ENCODE results near the gene KCNMA1. TPM values are rescaled to one million over a fixed set of nuclear protein-coding genes. Genes with fewer than 3 reads are reported as not detected.

KCNMA1 gene
- total RNA-seq, 1 experiment from 2014 or later: 0.49 TPM

DNA sequence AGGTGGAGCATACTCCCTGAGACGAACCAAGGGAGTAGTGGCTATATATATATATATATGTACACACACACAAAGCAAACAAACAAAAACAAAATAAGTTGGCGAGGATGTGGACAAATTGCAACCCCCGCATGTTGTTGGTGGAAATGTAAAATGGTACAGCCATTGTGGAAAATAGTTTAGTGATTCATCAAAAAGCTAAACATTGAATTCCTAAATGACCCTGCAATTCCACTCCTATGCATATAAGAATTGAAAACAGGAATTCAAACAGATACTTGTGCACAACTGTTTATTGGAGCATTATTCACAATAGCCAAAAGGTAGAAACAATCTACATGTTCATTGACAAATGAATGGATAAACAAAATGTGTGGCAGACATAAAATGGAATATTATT is 407.9 kb downstream of the KCNMA1 start:
- Histone ChIP-seq H3K36me3 (ENCODE audit: control insufficient read depth in 1 of 2, insufficient read depth in 2 of 2, low read length in 2 of 2) (no peaks in the 10 kb centered on the region), H3K9me3 (ENCODE audit: control insufficient read depth in 1 of 2, insufficient read depth in 1 of 2, low read depth in 1 of 2, low read length in 2 of 2) (no peaks in the 10 kb centered on the region), H4K20me1 (ENCODE audit: insufficient read depth) (no peaks in the 10 kb centered on the region), H3K4me2 (ENCODE audit: low read length) (no peak overlapping the region), H3K4me1 (ENCODE audit: control insufficient read depth in 1 of 2, insufficient read depth in 2 of 2, low read length in 2 of 2) (no peaks in the 10 kb centered on the region), H3K9me2 (ENCODE audit: insufficient read depth) (no peaks in the 10 kb centered on the region), H3K4me3 (replicated peaks in 1 of 2; ENCODE audit: low read depth in 1 of 2, low read length in 2 of 2) (no peak overlapping the region), H3K9ac (ENCODE audit: low read length) (no peak overlapping the region), H3K79me2 (ENCODE audit: insufficient read depth, low read length) (no peaks in the 10 kb centered on the region), H3K27me3 (ENCODE audit: insufficient read depth, low read length) (peaks cover 33% of the 10 kb centered on the region), H2AFZ (ENCODE audit: low read depth, low read length, poor library complexity, severe bottlenecking) (no peak overlapping the region), H3K27ac (ENCODE audit: low read depth, low read length) (no peak overlapping the region)
- ChIA-PET CTCF (no interaction called here), POLR2A (no interaction called here), RAD21 (ENCODE audit: low non-redundant PET in 1 of 2, low total read pairs in 2 of 2, uncharacterized antibody in 2 of 2, unreplicated experiment in 2 of 2) (no interaction called here)
- intact Hi-C loops (cut with micrococcal nuclease): no loop called here
- BruUV-seq (replicated peaks): no TSS peak
- DNase-seq (ENCODE audit: low read depth, low spot score) (no peak), ATAC-seq (no peak)
- TF ChIP-seq SIN3A (IDR thresholded peaks at IDR 0.05; ENCODE audit: low read depth) (no peak), REST (IDR thresholded peaks at IDR 0.05; ENCODE audit: low read depth) (no peak), ZNF274 (IDR thresholded peaks at IDR 0.05; ENCODE audit: low read depth, low read length) (no peak), POLR2AphosphoS5 (IDR thresholded peaks at IDR 0.05; ENCODE audit: low read depth, low read length) (no peak), EZH2phosphoT487 (IDR thresholded peaks at IDR 0.05; ENCODE audit: borderline replicate concordance) (no peak), ZBTB33 (IDR thresholded peaks at IDR 0.05; ENCODE audit: extremely low read depth, insufficient replicate concordance, low read length) (no peak), CEBPB (IDR thresholded peaks at IDR 0.05; ENCODE audit: low read depth) (no peak), YY1 (IDR thresholded peaks at IDR 0.05; ENCODE audit: extremely low read depth, insufficient replicate concordance, low read depth, low read length) (no peak)

All from HCT116 (cell line).